Measurements from ENCODE around the gene PGAP2. TPM values are rescaled to one million over a fixed set of nuclear protein-coding genes. Genes with fewer than 3 reads are reported as not detected.
"Not testable (repeated sequence)": the region's sequence is repeated elsewhere in the genome, so short reads cannot be mapped to it uniquely, and the experiment has no call there.

The PGAP2 gene
- total and polyA plus RNA-seq, 8 donors, result 13.5 to 32.9 (median 18.8) TPM

GRCh38 chr11:3786781-3787428 is 21.5 kb upstream of the PGAP2 start:
- ATAC-seq (no peak), FAIRE-seq (no peak)
- intact Hi-C loops (cut with DNase I), result loop anchor here in 1 of 3 donors (10.0 kb wide), 1 partner anchor 62 kb away; no protein-coding TSS in a partner anchor

DNA sequence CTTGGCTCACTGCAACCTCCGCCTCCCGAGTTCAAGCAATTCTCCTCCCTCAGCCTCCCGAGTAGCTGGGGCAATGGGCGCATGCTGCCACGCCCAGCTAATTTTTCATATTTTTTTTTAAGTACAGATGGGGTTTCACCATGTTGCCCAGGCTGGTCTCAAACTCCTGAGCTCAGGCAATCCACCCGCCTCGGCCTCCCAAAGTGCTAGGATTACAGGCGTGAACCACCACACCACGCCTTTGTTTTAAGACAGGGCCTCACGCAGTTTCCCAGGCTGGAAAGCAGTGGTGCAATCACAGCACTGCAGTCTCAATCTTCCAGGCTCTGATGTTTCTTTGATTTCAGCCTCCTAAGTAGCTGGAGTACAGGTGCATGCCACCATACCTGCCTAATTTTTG is 14.0 kb upstream of the PGAP2 start:
- H3K9me3 ChIP-seq; H3K27ac ChIP-seq; H3K27me3 ChIP-seq; DNase-seq; H3K4me3 ChIP-seq; intact Hi-C loops (cut with DNase I); ATAC-seq; FAIRE-seq: not testable (repeated sequence)
- Histone ChIP-seq H3K36me3 (peaks cover 0 to 18% (median 0%) of the 10 kb centered on the region in 3 donors), H3K4me1 (peaks cover 7 to 16% (median 13%) of the 10 kb centered on the region in 3 donors)
- WGBS, 2 donors, result 96% methylated on average over 10 of the region's 10 CpGs

More at GRCh38 chr11:3786781-3787428, 21.5 kb upstream of the PGAP2 start:
- H3K4me3 ChIP-seq, result no peak overlapping the region
- H3K27me3 ChIP-seq, result no peaks in the 10 kb centered on the region
- WGBS, 2 donors, result 61 to 69% methylated on average over 8 of the region's 8 CpGs
- TF ChIP-seq CTCF (IDR thresholded peaks at IDR 0.05), result no peak
- DNase-seq, result no peak
- H3K4me1 ChIP-seq, result peaks cover 0 to 7% (median 6%) of the 10 kb centered on the region in 3 donors
- H3K36me3 ChIP-seq, result no peaks in the 10 kb centered on the region
- peak overlapping the region in 1 of 4 donors; percentile 1 for H3K27ac ChIP-seq
- H3K9me3 ChIP-seq, result no peaks in the 10 kb centered on the region

GRCh38 chr11:3795131-3796001 is 13.0 kb upstream of the PGAP2 start:
- H3K4me1 ChIP-seq, result peaks cover 7 to 16% (median 13%) of the 10 kb centered on the region in 3 donors
- H3K4me3 ChIP-seq, result peak overlapping the region in 3 of 4 donors; percentile 58 to 99 (median 92)
- H3K9me3 ChIP-seq, result no peaks in the 10 kb centered on the region
- H3K27ac ChIP-seq, result no peak overlapping the region
- intact Hi-C loops (cut with DNase I), result no loop called here
- H3K27me3 ChIP-seq, result no peaks in the 10 kb centered on the region
- ATAC-seq, result no peak
- FAIRE-seq, result no peak
- peaks cover 0 to 18% (median 0%) of the 10 kb centered on the region in 3 donors for H3K36me3 ChIP-seq
- 77 to 84% methylated on average over 8 of the region's 8 CpGs for WGBS, 2 donors
- no peak for TF ChIP-seq CTCF (IDR thresholded peaks at IDR 0.05)
- DNase-seq, result no peak

DNA sequence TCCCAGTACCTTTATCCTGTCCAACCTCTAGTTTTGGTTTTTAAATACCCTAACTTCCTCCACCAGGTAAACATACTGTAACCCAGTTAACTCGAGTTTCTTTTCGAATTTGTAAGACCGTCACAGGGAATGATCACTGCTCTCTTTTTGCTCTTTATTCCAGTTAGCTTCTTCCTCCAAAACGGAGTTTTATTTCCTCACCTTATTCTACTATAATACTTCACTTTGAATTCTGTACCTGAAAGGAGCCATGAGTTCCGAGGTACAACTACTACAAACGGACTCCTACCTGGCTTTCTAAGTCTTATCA is 12.4 kb upstream of the PGAP2 start:
- FAIRE-seq, result no peak
- peaks cover 7 to 16% (median 13%) of the 10 kb centered on the region in 3 donors for H3K4me1 ChIP-seq
- WGBS, 2 donors, result 16 to 21% methylated on average over 6 of the region's 6 CpGs
- intact Hi-C loops (cut with DNase I), result no loop called here
- H3K36me3 ChIP-seq, result peaks cover 0 to 18% (median 0%) of the 10 kb centered on the region in 3 donors
- H3K27ac ChIP-seq, result peak overlapping the region in 1 of 4 donors; percentile 95
- no peak for TF ChIP-seq CTCF (IDR thresholded peaks at IDR 0.05)
- H3K9me3 ChIP-seq, result no peaks in the 10 kb centered on the region
- peak overlapping the region; percentile 58 to 99 (median 77) for H3K4me3 ChIP-seq
- no peak for ATAC-seq
- no peak for DNase-seq
- no peaks in the 10 kb centered on the region for H3K27me3 ChIP-seq

- 3% methylated on average over 14 of the region's 14 CpGs for WGBS, 2 donors
- Histone ChIP-seq H3K27me3 (no peaks in the 10 kb centered on the region), H3K9me3 (no peaks in the 10 kb centered on the region), H3K4me3 (peak overlapping the region; percentile 58 to 99 (median 77)), H3K4me1 (peaks cover 7 to 16% (median 13%) of the 10 kb centered on the region in 3 donors), H3K36me3 (peaks cover 0 to 18% (median 0%) of the 10 kb centered on the region in 3 donors), H3K27ac (peak overlapping the region in 2 of 4 donors; percentile 75 to 95)
- intact Hi-C loops (cut with DNase I), result no loop called here
- FAIRE-seq (no peak), DNase-seq (no peak), ATAC-seq (no peak)
- TF ChIP-seq CTCF (IDR thresholded peaks at IDR 0.05), result no peak
Measured at GRCh38 chr11:3796346-3796745, 12.0 kb upstream of the PGAP2 start.

Measured in pancreas (tissue), 10 donors.